WTC11 (cell line): ENCODE measurements around the gene FXYD3. TPM values are rescaled to one million over a fixed set of nuclear protein-coding genes. Genes with fewer than 3 reads are reported as not detected.

Experiments
- AFF4 ChIP-seq: sonication (generic); formaldehyde crosslinking; IDR thresholded peaks from 2 replicates; pipeline ENCODE4 v1.8.1; 2023; ENCODE audit warnings: mild to moderate bottlenecking, missing genetic modification reagents, borderline replicate concordance
- ARID4B ChIP-seq: sonication (generic); formaldehyde crosslinking; IDR thresholded peaks from 2 replicates; pipeline ENCODE4 v1.8.0; 2023; ENCODE audit warnings: missing genetic modification reagents, mild to moderate bottlenecking, borderline replicate concordance
- ATF1 ChIP-seq: sonication (generic); formaldehyde crosslinking; IDR thresholded peaks from 2 replicates; pipeline ENCODE4 v1.8.1; 2023; ENCODE audit warnings: mild to moderate bottlenecking, moderate library complexity, missing genetic modification reagents
- E2F1 ChIP-seq: sonication (generic); formaldehyde crosslinking; IDR thresholded peaks from 2 replicates; pipeline ENCODE4 v1.8.0; 2022; ENCODE audit warnings: mild to moderate bottlenecking, missing genetic modification reagents
- ETV6 ChIP-seq: sonication (generic); formaldehyde crosslinking; IDR thresholded peaks from 2 replicates; pipeline ENCODE4 v1.8.1; 2022; ENCODE audit warnings: mild to moderate bottlenecking, missing genetic modification reagents
- FOXP4 ChIP-seq: sonication (generic); formaldehyde crosslinking; IDR thresholded peaks from 2 replicates; pipeline ENCODE4 v1.8.0; 2022; ENCODE audit warnings: mild to moderate bottlenecking, missing genetic modification reagents
- GTF2I ChIP-seq: fragments of 250-450 bp; sonication (Bioruptor Pico); conservative IDR thresholded peaks from 2 replicates; pipeline ENCODE4 v1.4.0; 2021; ENCODE audit warnings: mild to moderate bottlenecking
- IRF2 ChIP-seq: sonication (generic); formaldehyde crosslinking; IDR thresholded peaks from 2 replicates; pipeline ENCODE4 v1.8.0; 2022; ENCODE audit warnings: low read depth, missing genetic modification reagents, borderline replicate concordance
- MXD4 ChIP-seq: fragments of 250-450 bp; sonication (Bioruptor Pico); IDR thresholded peaks from 2 replicates; pipeline ENCODE4 v1.8.0; 2021; ENCODE audit warnings: mild to moderate bottlenecking, moderate library complexity, borderline replicate concordance
- NR2C2 ChIP-seq: sonication (generic); formaldehyde crosslinking; IDR thresholded peaks from 2 replicates; pipeline ENCODE4 v1.8.0; 2022; ENCODE audit warnings: mild to moderate bottlenecking, missing genetic modification reagents
- PREB ChIP-seq: sonication (generic); formaldehyde crosslinking; IDR thresholded peaks from 2 replicates; pipeline ENCODE4 v1.8.1; 2022; ENCODE audit warnings: mild to moderate bottlenecking, missing genetic modification reagents, moderate library complexity, borderline replicate concordance
- ZNF219 ChIP-seq: sonication (generic); formaldehyde crosslinking; IDR thresholded peaks from 2 replicates; pipeline ENCODE4 v1.8.0; 2023; ENCODE audit warnings: missing genetic modification reagents, mild to moderate bottlenecking, borderline replicate concordance
- ZNF317 ChIP-seq: sonication (generic); formaldehyde crosslinking; IDR thresholded peaks from 2 replicates; pipeline ENCODE4 v1.8.1; 2023; ENCODE audit warnings: low read depth, mild to moderate bottlenecking, moderate library complexity, missing genetic modification reagents, borderline replicate concordance
- ZNF423 ChIP-seq: fragments of 250-450 bp; sonication (Bioruptor Pico); IDR thresholded peaks from 2 replicates; pipeline ENCODE4 v2.1.2; 2022; ENCODE audit warnings: mild to moderate bottlenecking, moderate library complexity
- ZNF425 ChIP-seq: fragments of 250-450 bp; sonication (Bioruptor Pico); conservative IDR thresholded peaks from 2 replicates; pipeline ENCODE4 v1.9.0; 2021; ENCODE audit warnings: mild to moderate bottlenecking
- total RNA-seq: library from RNA; stranded (reverse); gene quantifications from 3 replicates; pipeline ENCODE4 v1.2.3, GENCODE V29; 2021

Gene FXYD3
- total RNA-seq, 1 experiment from 2014 or later, result 1.8 TPM

- no peak for TF ChIP-seq ARID4B
- no peak for TF ChIP-seq AFF4 (CRISPR knock-in tag)
- no peak for TF ChIP-seq GTF2I (CRISPR knock-in tag)
- no peak for TF ChIP-seq MXD4 (CRISPR knock-in tag)
- no peak for TF ChIP-seq E2F1 (CRISPR knock-in tag)
- no peak for TF ChIP-seq ZNF423 (CRISPR knock-in tag)
- TF ChIP-seq ETV6 (CRISPR knock-in tag), result no peak
- TF ChIP-seq ZNF219 (CRISPR knock-in tag), result no peak
- no peak for TF ChIP-seq ATF1 (CRISPR knock-in tag)
- TF ChIP-seq FOXP4 (CRISPR knock-in tag), result no peak
- no peak for TF ChIP-seq IRF2
- no peak for TF ChIP-seq NR2C2 (CRISPR knock-in tag)
- TF ChIP-seq ZNF317 (CRISPR knock-in tag), result no peak
- TF ChIP-seq ZNF425, result no peak
- TF ChIP-seq PREB, result no peak
Observed at GRCh38 chr19:35132254-35132653, 16.6 kb downstream of the FXYD3 start (continued).
